Measurements from ENCODE around the gene TP53AIP1. TPM values are rescaled to one million over a fixed set of nuclear protein-coding genes. Genes with fewer than 3 reads are reported as not detected.

Gene TP53AIP1
- total RNA-seq, 1 experiment from 2014 or later, result 2.3 TPM

DNA sequence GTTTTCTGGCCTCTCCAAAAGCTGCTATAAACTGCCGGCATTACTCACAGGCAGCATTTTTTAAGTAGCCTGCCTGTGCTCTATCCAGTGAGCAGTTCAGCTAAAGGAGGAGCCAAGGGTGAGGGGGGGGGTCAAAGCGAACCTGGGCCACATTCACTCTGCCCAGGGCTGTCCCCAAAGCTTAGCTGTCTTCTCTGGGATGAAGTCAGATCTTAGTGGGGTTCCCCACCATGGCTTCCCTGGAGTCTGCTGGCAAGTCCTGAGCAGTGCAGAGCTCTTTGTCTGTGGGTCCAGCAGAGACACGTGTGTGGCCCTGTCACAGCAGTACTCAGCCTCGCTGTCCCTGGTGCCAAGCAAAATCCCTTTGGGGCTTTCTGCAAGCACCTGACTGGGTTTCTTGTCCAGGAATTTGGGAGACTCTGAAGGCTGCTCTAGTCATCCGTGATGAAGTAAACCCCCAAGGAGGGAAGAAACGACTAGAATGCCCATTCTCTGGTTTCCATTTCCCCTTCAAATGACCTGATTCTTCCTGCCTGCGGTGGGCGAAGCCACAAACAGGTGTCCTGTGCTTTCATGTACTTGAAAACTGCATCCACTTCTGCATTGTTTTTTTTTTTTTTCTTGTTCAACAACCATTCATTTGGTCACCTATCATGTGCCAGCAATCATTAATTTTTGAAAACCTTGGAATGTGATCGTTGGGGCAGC is 48.9 kb downstream of the TP53AIP1 start:
- TF ChIP-seq, protein P1, sequence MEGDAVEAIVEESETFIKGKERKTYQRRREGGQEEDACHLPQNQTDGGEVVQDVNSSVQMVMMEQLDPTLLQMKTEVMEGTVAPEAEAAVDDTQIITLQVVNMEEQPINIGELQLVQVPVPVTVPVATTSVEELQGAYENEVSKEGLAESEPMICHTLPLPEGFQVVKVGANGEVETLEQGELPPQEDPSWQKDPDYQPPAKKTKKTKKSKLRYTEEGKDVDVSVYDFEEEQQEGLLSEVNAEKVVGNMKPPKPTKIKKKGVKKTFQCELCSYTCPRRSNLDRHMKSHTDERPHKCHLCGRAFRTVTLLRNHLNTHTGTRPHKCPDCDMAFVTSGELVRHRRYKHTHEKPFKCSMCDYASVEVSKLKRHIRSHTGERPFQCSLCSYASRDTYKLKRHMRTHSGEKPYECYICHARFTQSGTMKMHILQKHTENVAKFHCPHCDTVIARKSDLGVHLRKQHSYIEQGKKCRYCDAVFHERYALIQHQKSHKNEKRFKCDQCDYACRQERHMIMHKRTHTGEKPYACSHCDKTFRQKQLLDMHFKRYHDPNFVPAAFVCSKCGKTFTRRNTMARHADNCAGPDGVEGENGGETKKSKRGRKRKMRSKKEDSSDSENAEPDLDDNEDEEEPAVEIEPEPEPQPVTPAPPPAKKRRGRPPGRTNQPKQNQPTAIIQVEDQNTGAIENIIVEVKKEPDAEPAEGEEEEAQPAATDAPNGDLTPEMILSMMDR (conservative IDR thresholded peaks at IDR 0.05; ENCODE audit: low read depth, low read length), result no peak
- no peak for TF ChIP-seq EZH2 (IDR thresholded peaks at IDR 0.05; ENCODE audit: borderline replicate concordance, low read depth, low read length, poor library complexity, severe bottlenecking)
- no TSS peak for BruUV-seq (replicated peaks)
- POLR2A ChIA-PET (ENCODE audit: low non-redundant PET), result no interaction called here

DNA sequence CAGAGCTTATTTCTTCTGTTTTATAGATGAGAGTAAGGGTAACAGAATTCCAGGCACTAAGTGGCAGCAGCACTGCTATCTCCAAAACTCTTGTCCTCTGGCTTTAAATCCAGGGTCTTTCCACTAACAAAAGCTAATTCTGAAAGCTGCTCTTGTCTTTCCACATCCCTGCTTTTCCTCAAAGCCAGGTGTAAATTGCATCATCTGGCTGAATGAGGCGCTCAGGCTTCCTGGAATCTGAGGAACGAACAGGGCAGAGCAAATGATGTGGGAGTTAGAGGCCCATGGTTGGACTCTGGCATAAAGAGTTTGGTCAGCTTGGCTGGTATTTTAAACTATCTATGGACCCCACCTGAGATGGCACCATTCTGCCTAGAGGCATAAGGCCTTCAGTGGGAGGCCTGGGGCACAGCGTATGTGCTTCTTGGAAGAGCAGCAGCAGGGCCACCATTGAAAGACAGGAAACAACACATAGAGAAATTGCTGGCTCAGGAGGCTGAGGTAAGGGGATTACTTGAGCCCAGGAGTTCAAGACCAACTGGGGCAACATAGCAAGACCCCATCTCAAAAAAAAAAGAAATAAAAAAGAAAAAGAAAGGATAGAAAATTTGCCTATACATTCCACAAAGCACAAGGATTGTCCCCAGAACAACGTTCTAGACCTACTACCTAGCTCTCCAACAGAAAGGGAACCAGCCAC is 49.7 kb downstream of the TP53AIP1 start:
- Histone ChIP-seq H3K36me3 (ENCODE audit: insufficient read depth, low read length, poor library complexity, severe bottlenecking) (no peaks in the 10 kb centered on the region), H3K27ac (ENCODE audit: low read depth, low read length, poor library complexity, severe bottlenecking) (no peak overlapping the region), H3K4me1 (ENCODE audit: insufficient read depth, low read length, poor library complexity, severe bottlenecking) (peaks cover 4% of the 10 kb centered on the region), H3K27me3 (replicated peaks; ENCODE audit: insufficient read depth, low read depth, low read length, poor library complexity) (peaks cover 14% of the 10 kb centered on the region), H3K9me3 (ENCODE audit: low read depth, low read length, poor library complexity, severe bottlenecking) (no peaks in the 10 kb centered on the region), H3K4me3 (ENCODE audit: low read depth, low read length, poor library complexity, severe bottlenecking) (no peak overlapping the region)
- intact Hi-C loops (cut with micrococcal nuclease; ENCODE audit: unreplicated experiment), result no loop called here
- ChIA-PET POLR2A (ENCODE audit: low non-redundant PET) (no interaction called here), CTCF (interaction anchor here (0.5 to 1.0 kb wide), 3 partner anchors 13 to 63 kb away, joined by 4 to 10 read pairs (median 6); no protein-coding TSS in a partner anchor)
- BruUV-seq (replicated peaks), result no TSS peak
- TF ChIP-seq, protein P1 (conservative IDR thresholded peaks at IDR 0.05; ENCODE audit: low read depth, low read length), result no peak
- TF ChIP-seq EZH2 (IDR thresholded peaks at IDR 0.05; ENCODE audit: borderline replicate concordance, low read depth, low read length, poor library complexity, severe bottlenecking), result no peak
- no peak for DNase-seq (ENCODE audit: low spot score)

More for the DNA sequence above, 48.9 kb downstream of the TP53AIP1 start:
- no peak for DNase-seq (ENCODE audit: low spot score)
- H3K4me1 ChIP-seq (ENCODE audit: insufficient read depth, low read length, poor library complexity, severe bottlenecking), result peaks cover 4% of the 10 kb centered on the region
- H3K9me3 ChIP-seq (ENCODE audit: low read depth, low read length, poor library complexity, severe bottlenecking), result no peaks in the 10 kb centered on the region
- no peaks in the 10 kb centered on the region for H3K36me3 ChIP-seq (ENCODE audit: insufficient read depth, low read length, poor library complexity, severe bottlenecking)
- CTCF ChIA-PET, result interaction anchor here (0.5 kb wide), 1 partner anchor 12 kb away, joined by 6 read pairs; no protein-coding TSS in a partner anchor
- peaks cover 14% of the 10 kb centered on the region for H3K27me3 ChIP-seq (replicated peaks; ENCODE audit: insufficient read depth, low read depth, low read length, poor library complexity)
- intact Hi-C loops (cut with micrococcal nuclease; ENCODE audit: unreplicated experiment), result no loop called here
- H3K4me3 ChIP-seq (ENCODE audit: low read depth, low read length, poor library complexity, severe bottlenecking), result no peak overlapping the region
- H3K27ac ChIP-seq (ENCODE audit: low read depth, low read length, poor library complexity, severe bottlenecking), result no peak overlapping the region

DNA sequence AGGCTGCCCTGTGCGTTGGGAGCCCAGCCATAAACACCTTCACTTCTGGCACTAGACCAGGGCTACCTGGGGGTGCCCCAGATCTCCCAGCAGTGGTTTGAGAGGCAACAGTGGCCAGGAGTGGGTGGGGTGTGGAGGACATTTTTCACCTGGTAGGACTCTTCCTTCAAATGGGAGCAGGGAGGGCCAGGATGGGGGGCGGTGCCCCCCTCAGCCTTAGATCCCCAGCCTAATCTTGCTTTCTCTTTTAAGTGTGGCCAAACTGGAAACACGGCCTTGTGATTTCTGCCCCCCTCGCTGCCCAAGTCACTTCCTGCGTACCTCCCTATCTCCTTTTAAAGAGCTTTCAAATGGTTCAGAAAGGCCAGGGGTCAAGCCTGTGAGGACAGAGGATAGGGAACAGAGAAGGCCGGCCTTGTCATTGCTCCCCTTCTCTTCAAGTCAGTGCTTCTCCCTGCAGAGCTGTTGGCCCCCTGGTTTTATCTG is 50.7 kb downstream of the TP53AIP1 start:
- Histone ChIP-seq H3K4me1 (ENCODE audit: insufficient read depth, low read length, poor library complexity, severe bottlenecking) (peaks cover 4% of the 10 kb centered on the region), H3K36me3 (ENCODE audit: insufficient read depth, low read length, poor library complexity, severe bottlenecking) (no peaks in the 10 kb centered on the region), H3K27ac (ENCODE audit: low read depth, low read length, poor library complexity, severe bottlenecking) (no peak overlapping the region), H3K4me3 (ENCODE audit: low read depth, low read length, poor library complexity, severe bottlenecking) (no peak overlapping the region), H3K9me3 (ENCODE audit: low read depth, low read length, poor library complexity, severe bottlenecking) (no peaks in the 10 kb centered on the region), H3K27me3 (replicated peaks; ENCODE audit: insufficient read depth, low read depth, low read length, poor library complexity) (peaks cover 14% of the 10 kb centered on the region)
- POLR2A ChIA-PET (ENCODE audit: low non-redundant PET), result no interaction called here
- no peak for DNase-seq (ENCODE audit: low spot score)
- BruUV-seq (replicated peaks), result no TSS peak
- intact Hi-C loops (cut with micrococcal nuclease; ENCODE audit: unreplicated experiment), result no loop called here
- TF ChIP-seq, protein P1 (conservative IDR thresholded peaks at IDR 0.05; ENCODE audit: low read depth, low read length), result no peak
- CTCF ChIA-PET, result interaction anchor here (0.8 kb wide), 1 partner anchor 65 kb away, joined by 3 read pairs; no protein-coding TSS in a partner anchor

All from A673 (cell line).